GM19467 (cell line): ENCODE data around the gene PRCD.

Experiments used
- ATAC-seq: cut with Tn5 transposase; IDR thresholded peaks from one replicate; pipeline ENCODE4 v1.9.1; 2021; ENCODE audit warnings: mild to moderate bottlenecking, moderate library complexity; ENCODE audit not compliant: unreplicated experiment

PRCD gene

GRCh38 chr17:76539631-76540271 is at the start of gene PRCD:
Gene PRCD (plus strand): TSS chr17:76540044. CDS start chr17:76540142, 98 bp downstream.
- ATAC-seq = no peak

- ATAC-seq = no peak
Measured at GRCh38 chr17:76490112-76490710, 49.6 kb upstream of the PRCD start.

GRCh38 chr17:76491271-76492122 is 48.3 kb upstream of the PRCD start:
- no peak for ATAC-seq

GRCh38 chr17:76492123-76492988 is 47.5 kb upstream of the PRCD start:
- ATAC-seq = peak; percentile 27

- peak; percentile 45 for ATAC-seq
Measured at GRCh38 chr17:76492989-76493501, 46.8 kb upstream of the PRCD start.

- ATAC-seq = peak; percentile 13
Measured at GRCh38 chr17:76493505-76494167, 46.2 kb upstream of the PRCD start.

GRCh38 chr17:76495663-76496400 is 44.0 kb upstream of the PRCD start:
- ATAC-seq = no peak

GRCh38 chr17:76496464-76496863 is 43.4 kb upstream of the PRCD start:
- no peak for ATAC-seq

GRCh38 chr17:76497699-76497978 is 42.2 kb upstream of the PRCD start:
- ATAC-seq = no peak

GRCh38 chr17:76497979-76498875 is 41.6 kb upstream of the PRCD start:
- no peak for ATAC-seq

- no peak for ATAC-seq
Measured at GRCh38 chr17:76498876-76499251, 41.0 kb upstream of the PRCD start.

GRCh38 chr17:76499267-76499667 is 40.6 kb upstream of the PRCD start:
- ATAC-seq = no peak

GRCh38 chr17:76500074-76500746 is 39.6 kb upstream of the PRCD start:
- no peak for ATAC-seq

- no peak for ATAC-seq
Measured at GRCh38 chr17:76500747-76501017, 39.2 kb upstream of the PRCD start.

GRCh38 chr17:76501018-76501826 is 38.6 kb upstream of the PRCD start, which contains the start of gene RHBDF2:
Gene RHBDF2 (minus strand): TSS chr17:76501423. CDS start chr17:76481524, 19,899 bp downstream.
- peak; percentile 60 for ATAC-seq

- no peak for ATAC-seq
Measured at GRCh38 chr17:76501827-76502307, 38.0 kb upstream of the PRCD start.
